WERI-Rb-1 (cell line): ENCODE data around the gene MTSS2.
A peak's percentile ranks its signal among the peaks of the same experiment; 100 is the strongest.

Experiments
- DNase-seq: peaks from one replicate; pipeline ENCODE4 v3.0.0-alpha.2; 2020
- H3K27ac ChIP-seq: fragments of 250-450 bp; sonication (Bioruptor Pico); 2 replicates; pipeline ENCODE4 v1.5.1; 2020; ENCODE audit warnings: mild to moderate bottlenecking, moderate library complexity
- H3K27me3 ChIP-seq: fragments of 250-450 bp; sonication (Bioruptor Pico); 2 replicates; pipeline ENCODE4 v1.5.1; 2021; ENCODE audit warnings: mild to moderate bottlenecking, low read depth, moderate library complexity; ENCODE audit not compliant: insufficient read depth, severe bottlenecking
- H3K36me3 ChIP-seq: fragments of 250-450 bp; sonication (Bioruptor Pico); 2 replicates; pipeline ENCODE4 v1.5.1; 2020; ENCODE audit warnings: mild to moderate bottlenecking, moderate library complexity
- H3K4me3 ChIP-seq: 2 replicates; pipeline ENCODE4 v1.5.1; 2011; ENCODE audit warnings: low read depth, mild to moderate bottlenecking, control low read depth, low read length
- H3K9me3 ChIP-seq: fragments of 250-450 bp; sonication (Bioruptor Pico); 2 replicates; pipeline ENCODE4 v1.5.1; 2021; ENCODE audit warnings: mild to moderate bottlenecking, moderate library complexity; ENCODE audit not compliant: severe bottlenecking
- CTCF ChIP-seq: IDR thresholded peaks from 2 replicates; pipeline ENCODE4 v1.5.1; 2011; ENCODE audit warnings: low read depth, mild to moderate bottlenecking, control low read depth, inconsistent platforms, low read length

Gene MTSS2

GRCh38 chr16:70696952-70697593, 11.2 kb upstream of the MTSS2 start:
- H3K9me3 ChIP-seq: no peaks in the 10 kb centered on the region
- H3K36me3 ChIP-seq: peaks cover 14% of the 10 kb centered on the region
- H3K4me3 ChIP-seq: no peak overlapping the region
- no peak overlapping the region; the same call in 1 of the 2 replicates for H3K27ac ChIP-seq
- TF ChIP-seq CTCF: no peak
- no peaks in the 10 kb centered on the region for H3K27me3 ChIP-seq
- no peak for DNase-seq

DNA sequence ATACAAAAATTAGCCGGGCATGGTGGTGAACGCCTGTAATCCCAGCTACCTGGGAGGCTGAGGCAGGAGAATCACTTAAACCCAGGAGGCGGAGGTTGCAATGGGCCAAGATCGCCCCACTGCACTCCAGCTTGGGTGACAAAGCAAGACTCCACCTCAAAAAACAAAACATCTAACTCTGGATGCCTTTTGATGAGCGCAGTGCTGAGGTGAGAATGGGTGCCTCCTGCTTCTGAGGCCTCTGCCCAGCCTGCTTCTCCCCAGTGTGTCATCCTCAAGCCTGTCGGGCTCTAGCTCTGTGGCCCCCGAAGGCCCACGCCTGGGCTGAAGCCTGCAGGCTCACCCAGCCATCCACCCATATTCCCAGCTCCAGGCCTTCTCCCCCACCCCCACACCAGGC, 10.5 kb upstream of the MTSS2 start:
- H3K27me3 ChIP-seq: no peaks in the 10 kb centered on the region
- no peak for DNase-seq
- no peak overlapping the region for H3K27ac ChIP-seq
- no peak for TF ChIP-seq CTCF
- H3K9me3 ChIP-seq: no peaks in the 10 kb centered on the region
- H3K36me3 ChIP-seq: peaks cover 14% of the 10 kb centered on the region
- H3K4me3 ChIP-seq: no peak overlapping the region

DNA sequence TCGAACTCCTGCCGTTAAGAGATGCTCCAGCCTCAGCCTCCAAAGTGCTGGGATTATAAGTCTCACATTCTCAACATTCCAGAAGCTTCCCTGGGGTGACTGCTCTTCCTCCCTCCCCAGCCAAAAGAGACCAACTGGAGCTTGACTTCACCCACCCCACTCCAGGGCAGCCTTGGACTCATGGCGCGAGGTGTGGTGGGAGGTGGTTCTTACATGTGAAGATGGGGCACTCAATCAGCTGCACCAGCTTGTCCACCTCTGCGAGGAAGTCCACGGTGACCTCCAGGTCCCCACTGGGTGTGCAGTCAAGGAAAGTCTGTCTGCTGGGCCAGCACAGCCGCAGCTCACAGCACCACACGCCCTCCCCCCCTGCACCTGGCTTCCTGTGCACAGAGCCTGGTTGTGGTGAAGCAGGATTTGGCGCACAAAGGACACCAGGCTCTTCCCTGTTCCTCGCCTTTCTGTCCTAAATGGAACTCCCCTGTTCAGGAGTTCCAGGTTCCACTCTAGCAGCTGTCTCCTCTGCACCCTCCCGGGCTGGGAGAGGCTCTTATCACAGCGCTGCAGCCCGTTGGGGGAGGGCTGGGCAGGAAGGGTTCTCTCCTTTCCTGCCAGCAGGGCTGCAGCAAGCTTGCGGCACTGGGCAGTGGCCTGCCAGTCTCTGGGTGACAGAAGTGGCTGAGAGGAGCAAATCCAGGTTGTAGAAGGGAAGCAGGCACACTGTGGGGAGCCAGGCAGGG, 9.6 kb upstream of the MTSS2 start:
- Histone ChIP-seq H3K9me3 (no peaks in the 10 kb centered on the region), H3K36me3 (peaks cover 14% of the 10 kb centered on the region), H3K27me3 (no peaks in the 10 kb centered on the region), H3K4me3 (no peak overlapping the region), H3K27ac (peak overlapping the region; percentile 39)
- no peak for DNase-seq
- TF ChIP-seq CTCF: no peak

DNA sequence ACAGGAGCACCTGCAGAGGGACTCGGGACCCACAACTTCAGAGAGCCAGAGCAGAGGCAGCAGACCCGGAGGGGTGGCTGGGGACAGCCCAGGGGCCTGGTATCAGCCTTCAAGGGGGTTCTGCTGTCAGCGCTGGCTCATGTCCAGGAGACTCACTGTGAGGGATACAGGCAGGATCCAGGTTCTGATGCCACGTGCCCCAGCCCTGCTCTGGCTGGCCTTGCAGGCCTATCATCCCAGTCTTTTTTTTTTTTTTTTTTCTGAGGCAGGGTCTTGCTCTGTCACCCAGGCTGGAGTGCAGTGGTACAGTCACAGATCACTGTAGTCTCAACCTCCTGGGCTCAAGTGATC, 9.0 kb upstream of the MTSS2 start:
- H3K36me3 ChIP-seq: peaks cover 14% of the 10 kb centered on the region
- TF ChIP-seq CTCF: no peak
- H3K4me3 ChIP-seq: no peak overlapping the region
- H3K9me3 ChIP-seq: no peaks in the 10 kb centered on the region
- no peak for DNase-seq
- no peaks in the 10 kb centered on the region for H3K27me3 ChIP-seq
- no peak overlapping the region for H3K27ac ChIP-seq

DNA sequence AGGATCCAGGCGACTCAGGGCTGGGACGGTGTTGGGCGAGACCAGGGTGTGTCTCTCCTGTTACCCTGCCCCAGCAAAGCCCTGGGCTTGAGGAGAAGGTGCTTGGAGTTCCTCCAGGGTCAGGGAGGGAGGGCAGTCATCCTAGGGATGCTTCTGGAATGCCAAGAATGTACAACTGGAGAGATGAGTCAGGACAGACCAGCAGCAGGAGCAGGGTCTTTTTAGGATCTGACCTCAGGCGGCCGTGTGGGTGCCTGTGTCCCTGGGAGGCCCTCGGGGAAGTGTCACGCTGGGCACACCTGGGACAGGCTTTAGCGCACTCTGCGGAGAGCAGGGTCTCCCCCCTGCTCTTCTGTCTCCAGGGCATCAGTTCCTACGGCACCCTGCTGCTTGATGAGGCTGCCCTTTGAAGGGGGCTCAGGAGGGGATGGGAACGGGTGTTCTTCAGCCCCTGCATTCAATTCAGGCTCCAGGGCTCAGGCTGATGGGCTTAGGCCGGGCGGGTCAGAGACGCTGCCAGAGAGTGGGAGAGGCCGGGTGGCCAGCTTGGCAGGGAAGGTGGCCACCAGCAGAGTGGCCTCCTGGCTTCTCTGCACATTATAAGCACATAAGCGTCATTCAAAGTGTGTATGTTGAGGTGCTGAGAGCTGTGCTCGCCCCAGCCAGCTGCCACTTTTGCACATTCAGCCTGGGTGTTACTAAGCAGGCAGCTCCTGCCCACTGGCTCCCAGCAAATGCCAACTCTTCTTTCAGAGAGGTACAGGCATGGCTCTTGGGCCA, 8.4 kb upstream of the MTSS2 start:
- no peak for TF ChIP-seq CTCF
- H3K27ac ChIP-seq: peak overlapping the region; percentile 68

More for the DNA sequence above, 8.4 kb upstream of the MTSS2 start:
- Histone ChIP-seq H3K9me3 (no peaks in the 10 kb centered on the region), H3K36me3 (peaks cover 9% of the 10 kb centered on the region), H3K4me3 (no peak overlapping the region), H3K27me3 (no peaks in the 10 kb centered on the region)
- no peak for DNase-seq
